Activated CD8-positive, alpha-beta memory T cell treated with anti-CD3 and anti-CD28 coated beads, Interleukin-2, amount 10 ng/mL, durations not matched to agents 7 days and 5 days (primary cell): Measurements from ENCODE around the gene HERC4. TPM values are rescaled to one million over a fixed set of nuclear protein-coding genes. Genes with fewer than 3 reads are reported as not detected.
"Not testable (repeated sequence)": the region's sequence is repeated elsewhere in the genome, so short reads cannot be mapped to it uniquely, and the experiment has no call there.

ENCODE experiments used
- ATAC-seq: fragments of 150-1000 bp; cut with Tn5 transposase; one replicate; pipeline ENCODE4 v1.10.0; 2021; ENCODE audit warnings: moderate library complexity
- CTCF ChIA-PET: fragments of 350-600 bp; sonication (Branson Sonifier 250); formaldehyde crosslinking; loops from one replicate; lab custom pipeline; 2021; ENCODE audit warnings: antibody characterized with exemption; lab: Charles Lee
- DNase-seq: peaks from one replicate; pipeline ENCODE4 v3.0.0-alpha.2; 2020
- H3K27ac Mint-ChIP-seq: one replicate; pipeline ENCODE4 v1.8.0; 2021; ENCODE audit warnings: mild to moderate bottlenecking, mixed read lengths
- H3K27me3 Mint-ChIP-seq: one replicate; pipeline ENCODE4 v1.8.0; 2021; ENCODE audit warnings: mixed read lengths
- H3K36me3 Mint-ChIP-seq: one replicate; pipeline ENCODE4 v1.8.0; 2021; ENCODE audit warnings: mild to moderate bottlenecking, mixed read lengths
- H3K4me1 Mint-ChIP-seq: one replicate; pipeline ENCODE4 v1.8.0; 2021; ENCODE audit warnings: mixed read lengths
- H3K4me3 Mint-ChIP-seq: one replicate; pipeline ENCODE4 v1.8.0; 2021; ENCODE audit warnings: mild to moderate bottlenecking, moderate library complexity, mixed read lengths
- H3K9me3 Mint-ChIP-seq: one replicate; pipeline ENCODE4 v1.8.0; 2022; ENCODE audit warnings: low read depth, mixed read lengths
- total RNA-seq, 2 experiments: library from RNA; stranded (reverse); gene quantifications; one replicate each; pipeline ENCODE4 v1.2.3, GENCODE V29; 2021

HERC4 gene
- total RNA-seq, 2 experiments from 2014 or later: 56.5 to 59.1 TPM

GRCh38 chr10:68084469-68084868 is 9.4 kb upstream of the HERC4 start:
- H3K9me3 Mint-ChIP-seq: no peaks in the 10 kb centered on the region
- H3K4me1 Mint-ChIP-seq: peaks cover 18% of the 10 kb centered on the region
- ATAC-seq: no peak
- peaks cover 2% of the 10 kb centered on the region for H3K36me3 Mint-ChIP-seq
- no peak overlapping the region for H3K4me3 Mint-ChIP-seq
- DNase-seq: no peak
- CTCF ChIA-PET: interaction anchor here (1.4 kb wide), 1 partner anchor 72 kb away, joined by 5 read pairs; no protein-coding TSS in a partner anchor
- H3K27me3 Mint-ChIP-seq: peaks cover 15% of the 10 kb centered on the region
- no peak overlapping the region for H3K27ac Mint-ChIP-seq

- ATAC-seq (no peak), DNase-seq (no peak)
- Mint-ChIP-seq H3K27me3 (peaks cover 15% of the 10 kb centered on the region), H3K9me3 (no peaks in the 10 kb centered on the region), H3K27ac (no peak overlapping the region), H3K4me1 (peaks cover 16% of the 10 kb centered on the region), H3K4me3 (no peak overlapping the region), H3K36me3 (peaks cover 2% of the 10 kb centered on the region)
- CTCF ChIA-PET: interaction anchor here (1.4 kb wide), 1 partner anchor 72 kb away, joined by 5 read pairs; no protein-coding TSS in a partner anchor
These were observed 8.9 kb upstream of the HERC4 start for GRCh38 chr10:68083953-68084352.

GRCh38 chr10:68082872-68083271 is 7.8 kb upstream of the HERC4 start:
- no peak overlapping the region for H3K4me3 Mint-ChIP-seq

GRCh38 chr10:68081916-68082315 is 6.8 kb upstream of the HERC4 start:
- no peak for ATAC-seq
- H3K4me1 Mint-ChIP-seq: peaks cover 8% of the 10 kb centered on the region
- CTCF ChIA-PET: no interaction called here
- peaks cover 15% of the 10 kb centered on the region for H3K27me3 Mint-ChIP-seq
- no peaks in the 10 kb centered on the region for H3K9me3 Mint-ChIP-seq
- no peak overlapping the region for H3K27ac Mint-ChIP-seq
- H3K4me3 Mint-ChIP-seq: no peak overlapping the region
- no peaks in the 10 kb centered on the region for H3K36me3 Mint-ChIP-seq
- DNase-seq: no peak

More at GRCh38 chr10:68082872-68083271, 7.8 kb upstream of the HERC4 start:
- Mint-ChIP-seq H3K27me3 (peaks cover 15% of the 10 kb centered on the region), H3K36me3 (no peaks in the 10 kb centered on the region), H3K27ac (no peak overlapping the region), H3K4me1 (peaks cover 8% of the 10 kb centered on the region), H3K9me3 (no peaks in the 10 kb centered on the region)
- ATAC-seq: no peak
- CTCF ChIA-PET: interaction anchor here (1.0 to 1.3 kb wide), 2 partner anchors 73 to 75 kb away, joined by 4 to 7 read pairs; no protein-coding TSS in a partner anchor
- DNase-seq: no peak

GRCh38 chr10:68080853-68081431 is 5.9 kb upstream of the HERC4 start:
- H3K4me3 Mint-ChIP-seq: no peak overlapping the region
- peaks cover 13% of the 10 kb centered on the region for H3K4me1 Mint-ChIP-seq
- ATAC-seq (no peak), DNase-seq (no peak)
- H3K27me3 Mint-ChIP-seq: peaks cover 15% of the 10 kb centered on the region
- CTCF ChIA-PET: no interaction called here
- H3K36me3 Mint-ChIP-seq: no peaks in the 10 kb centered on the region
- H3K9me3 Mint-ChIP-seq: no peaks in the 10 kb centered on the region
- H3K27ac Mint-ChIP-seq: no peak overlapping the region

- no peaks in the 10 kb centered on the region for H3K9me3 Mint-ChIP-seq
These were observed 4.4 kb upstream of the HERC4 start for GRCh38 chr10:68079434-68079833.

GRCh38 chr10:68077026-68077425 is 1.9 kb upstream of the HERC4 start:
- Mint-ChIP-seq H3K9me3 (no peaks in the 10 kb centered on the region), H3K4me1 (peaks cover 32% of the 10 kb centered on the region), H3K27me3 (no peaks in the 10 kb centered on the region), H3K27ac (no peak overlapping the region), H3K4me3 (no peak overlapping the region), H3K36me3 (peaks cover 8% of the 10 kb centered on the region)
- DNase-seq (no peak), ATAC-seq (no peak)
- CTCF ChIA-PET: no interaction called here

More at GRCh38 chr10:68079434-68079833, 4.4 kb upstream of the HERC4 start:
- ATAC-seq (no peak), DNase-seq (no peak)
- CTCF ChIA-PET: no interaction called here
- H3K4me1 Mint-ChIP-seq: peaks cover 18% of the 10 kb centered on the region
- no peak overlapping the region for H3K27ac Mint-ChIP-seq
- H3K4me3 Mint-ChIP-seq: no peak overlapping the region
- H3K36me3 Mint-ChIP-seq: no peaks in the 10 kb centered on the region
- peaks cover 15% of the 10 kb centered on the region for H3K27me3 Mint-ChIP-seq

- CTCF ChIA-PET: interaction anchor here (1.5 kb wide), 1 partner anchor 287 kb away, joined by 4 read pairs; no protein-coding TSS in a partner anchor
- not testable (repeated sequence) for DNase-seq, H3K27me3 Mint-ChIP-seq, H3K27ac Mint-ChIP-seq, H3K9me3 Mint-ChIP-seq, H3K4me3 Mint-ChIP-seq, ATAC-seq
- Mint-ChIP-seq H3K4me1 (peaks cover 42% of the 10 kb centered on the region), H3K36me3 (peaks cover 15% of the 10 kb centered on the region)
These were observed 998 bp upstream of the HERC4 start for GRCh38 chr10:68076081-68076480.

- H3K36me3 Mint-ChIP-seq: peaks cover 19% of the 10 kb centered on the region
- no peaks in the 10 kb centered on the region for H3K9me3 Mint-ChIP-seq
- CTCF ChIA-PET: interaction anchor here (1.5 kb wide), 1 partner anchor 287 kb away, joined by 4 read pairs; no protein-coding TSS in a partner anchor
- no peaks in the 10 kb centered on the region for H3K27me3 Mint-ChIP-seq
- H3K27ac Mint-ChIP-seq: peak overlapping the region; percentile 85
- peak overlapping the region; percentile 26 for H3K4me3 Mint-ChIP-seq
- DNase-seq (no peak), ATAC-seq (no peak)
- peaks cover 47% of the 10 kb centered on the region for H3K4me1 Mint-ChIP-seq
These were observed 494 bp upstream of the HERC4 start for GRCh38 chr10:68075550-68076004.

- DNase-seq: no peak
- peak overlapping the region; percentile 92 for H3K27ac Mint-ChIP-seq
These were observed 880 bp downstream of the HERC4 start for GRCh38 chr10:68074031-68074774.

GRCh38 chr10:68073631-68074030 is 1.5 kb downstream of the HERC4 start:
- H3K27ac Mint-ChIP-seq: peak overlapping the region; percentile 92
- no peaks in the 10 kb centered on the region for H3K27me3 Mint-ChIP-seq
- no peak for ATAC-seq
- DNase-seq: no peak
- peak overlapping the region; percentile 98 for H3K4me3 Mint-ChIP-seq
- no peaks in the 10 kb centered on the region for H3K9me3 Mint-ChIP-seq
- peaks cover 52% of the 10 kb centered on the region for H3K4me1 Mint-ChIP-seq
- peaks cover 26% of the 10 kb centered on the region for H3K36me3 Mint-ChIP-seq
- CTCF ChIA-PET: no interaction called here

More at GRCh38 chr10:68074031-68074774, 880 bp downstream of the HERC4 start:
- ATAC-seq: no peak
- peaks cover 24% of the 10 kb centered on the region for H3K36me3 Mint-ChIP-seq
- H3K4me1 Mint-ChIP-seq: peaks cover 51% of the 10 kb centered on the region
- H3K4me3 Mint-ChIP-seq: peak overlapping the region; percentile 98
- H3K9me3 Mint-ChIP-seq: no peaks in the 10 kb centered on the region
- CTCF ChIA-PET: interaction anchor here (1.5 kb wide), 1 partner anchor 286 kb away, joined by 4 read pairs; no protein-coding TSS in a partner anchor
- H3K27me3 Mint-ChIP-seq: no peaks in the 10 kb centered on the region

- no peak overlapping the region for H3K27ac Mint-ChIP-seq
- CTCF ChIA-PET: interaction anchor here (0.6 kb wide), 1 partner anchor 269 kb away, joined by 3 read pairs; no protein-coding TSS in a partner anchor
- H3K36me3 Mint-ChIP-seq: peaks cover 39% of the 10 kb centered on the region
- peaks cover 25% of the 10 kb centered on the region for H3K4me1 Mint-ChIP-seq
- H3K9me3 Mint-ChIP-seq: no peaks in the 10 kb centered on the region
- no peaks in the 10 kb centered on the region for H3K27me3 Mint-ChIP-seq
- ATAC-seq (no peak), DNase-seq (no peak)
- H3K4me3 Mint-ChIP-seq: no peak overlapping the region
These were observed 7.6 kb downstream of the HERC4 start for GRCh38 chr10:68067508-68067907.

- no peak overlapping the region for H3K27ac Mint-ChIP-seq
- CTCF ChIA-PET: interaction anchor here (0.6 kb wide), 1 partner anchor 269 kb away, joined by 3 read pairs; no protein-coding TSS in a partner anchor
- H3K9me3 Mint-ChIP-seq: no peaks in the 10 kb centered on the region
- H3K4me3 Mint-ChIP-seq: no peak overlapping the region
- H3K36me3 Mint-ChIP-seq: peaks cover 40% of the 10 kb centered on the region
- DNase-seq: no peak
- peaks cover 21% of the 10 kb centered on the region for H3K4me1 Mint-ChIP-seq
- no peaks in the 10 kb centered on the region for H3K27me3 Mint-ChIP-seq
- ATAC-seq: no peak
These were observed 8.1 kb downstream of the HERC4 start for GRCh38 chr10:68067029-68067428.
